ENCODE measurements around the gene ANKDD1B.
"Not testable (repeated sequence)": the region's sequence is repeated elsewhere in the genome, so short reads cannot be mapped to it uniquely, and the experiment has no call there.

ANKDD1B gene

GRCh38 chr5:75611311-75612225 lies at the start of gene ANKDD1B:
Gene ANKDD1B, plus strand, starts transcription at chr5:75611453. Its CDS starts 182 bp downstream, at chr5:75611635.
- DNase-seq = no peak

- not testable (repeated sequence) for DNase-seq
Measured at GRCh38 chr5:75565991-75566709, 45.1 kb upstream of the ANKDD1B start.

- no peak for DNase-seq
Measured at GRCh38 chr5:75566710-75567309, 44.4 kb upstream of the ANKDD1B start.

GRCh38 chr5:75567710-75568109 lies 43.5 kb upstream of the ANKDD1B start:
- no peak for DNase-seq

- no peak for DNase-seq
Measured at GRCh38 chr5:75568202-75568601, 43.1 kb upstream of the ANKDD1B start.

- no peak for DNase-seq
Measured at GRCh38 chr5:75571547-75571946, 39.7 kb upstream of the ANKDD1B start.

GRCh38 chr5:75574791-75575190 lies 36.5 kb upstream of the ANKDD1B start:
- no peak for DNase-seq

- not testable (repeated sequence) for DNase-seq
Measured at GRCh38 chr5:75578280-75578679, 33.0 kb upstream of the ANKDD1B start.

GRCh38 chr5:75584641-75585040 lies 26.6 kb upstream of the ANKDD1B start:
- no peak for DNase-seq

- DNase-seq = no peak
Measured at GRCh38 chr5:75588666-75589065, 22.6 kb upstream of the ANKDD1B start.

- DNase-seq = no peak
Measured at GRCh38 chr5:75600535-75600934, 10.7 kb upstream of the ANKDD1B start.

- no peak for DNase-seq
Measured at GRCh38 chr5:75601567-75601966, 9.7 kb upstream of the ANKDD1B start.

- DNase-seq = no peak
Measured at GRCh38 chr5:75601996-75602395, 9.3 kb upstream of the ANKDD1B start.

GRCh38 chr5:75603371-75603770 lies 7.9 kb upstream of the ANKDD1B start:
- no peak for DNase-seq

GRCh38 chr5:75603821-75604220 lies 7.4 kb upstream of the ANKDD1B start:
- no peak for DNase-seq

GRCh38 chr5:75607341-75607740 lies 3.9 kb upstream of the ANKDD1B start:
- not testable (repeated sequence) for DNase-seq

- DNase-seq = no peak
Measured at GRCh38 chr5:75608870-75609269, 2.4 kb upstream of the ANKDD1B start.

GRCh38 chr5:75610201-75610600 lies 1.1 kb upstream of the ANKDD1B start:
- no peak for DNase-seq

GRCh38 chr5:75610859-75611310 lies 368 bp upstream of the ANKDD1B start:
- DNase-seq = not testable (repeated sequence)

- DNase-seq = no peak
Measured at GRCh38 chr5:75612226-75612569, 945 bp downstream of the ANKDD1B start.

GRCh38 chr5:75612901-75613300 lies 1.6 kb downstream of the ANKDD1B start:
- no peak for DNase-seq

GRCh38 chr5:75614176-75614575 lies 2.9 kb downstream of the ANKDD1B start:
- DNase-seq = no peak

- no peak for DNase-seq
Measured at GRCh38 chr5:75616371-75616881, 5.2 kb downstream of the ANKDD1B start.

Measured in NCI-H2171 (cell line).